SHP77 (cell line): Measurements from ENCODE around the gene C15orf40.

Source experiments
- DNase-seq, 2 experiments: peaks; one replicate each; lab custom pipeline; 2025; lab: John Stamatoyannopoulos, UW

The C15orf40 gene

GRCh38 chr15:82993144-82993543 is 18.3 kb downstream of the C15orf40 start:
- no peak for DNase-seq

- DNase-seq, result no peak
Measured at GRCh38 chr15:82992436-82992998, 18.9 kb downstream of the C15orf40 start.

GRCh38 chr15:82986442-82986780 is 25.0 kb downstream of the C15orf40 start:
- no peak for DNase-seq

DNA sequence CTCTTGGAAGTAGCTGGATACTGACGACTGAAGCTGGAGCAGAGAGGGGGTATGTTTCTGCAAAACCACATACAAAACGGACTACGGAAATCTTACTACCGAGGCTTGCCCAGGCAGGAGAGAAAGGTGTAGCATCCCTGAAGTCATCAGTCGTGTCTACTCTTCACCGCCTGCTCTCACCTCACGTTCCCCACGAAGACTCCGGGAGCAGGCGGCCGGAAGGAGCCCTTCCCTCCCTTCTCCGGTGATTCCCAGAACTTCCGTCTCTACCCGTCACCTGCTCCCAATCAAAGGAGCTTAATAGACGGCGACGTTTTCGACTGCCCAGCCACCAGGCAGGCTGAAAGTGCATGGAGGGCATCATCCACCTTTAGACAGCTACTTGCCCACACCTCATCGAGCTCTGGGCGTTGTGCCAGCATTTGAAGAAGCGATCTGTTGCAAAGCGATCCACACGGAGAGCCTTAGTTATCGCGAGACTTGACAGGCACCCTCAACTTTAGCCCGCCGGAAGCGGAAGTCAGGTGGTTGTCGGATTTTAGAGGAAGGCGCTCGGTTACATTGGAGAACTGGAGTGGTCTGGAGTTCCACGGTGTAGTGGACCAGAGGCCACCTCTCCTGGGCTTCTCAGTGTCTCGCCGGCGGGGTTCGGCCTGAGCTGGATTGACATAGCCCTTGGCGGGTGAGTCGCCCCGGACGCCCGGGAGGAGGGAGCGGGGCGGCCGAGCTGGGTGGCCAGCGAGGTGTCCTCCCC is 25.6 kb downstream of the C15orf40 start, which contains the start of gene RAMAC:
RAMAC (plus strand) TSS at position 523 of the 754 bp plus-strand sequence. CDS start 2,809 bp downstream, outside the sequence.
- DNase-seq, result peak; percentile 97 to 98

DNA sequence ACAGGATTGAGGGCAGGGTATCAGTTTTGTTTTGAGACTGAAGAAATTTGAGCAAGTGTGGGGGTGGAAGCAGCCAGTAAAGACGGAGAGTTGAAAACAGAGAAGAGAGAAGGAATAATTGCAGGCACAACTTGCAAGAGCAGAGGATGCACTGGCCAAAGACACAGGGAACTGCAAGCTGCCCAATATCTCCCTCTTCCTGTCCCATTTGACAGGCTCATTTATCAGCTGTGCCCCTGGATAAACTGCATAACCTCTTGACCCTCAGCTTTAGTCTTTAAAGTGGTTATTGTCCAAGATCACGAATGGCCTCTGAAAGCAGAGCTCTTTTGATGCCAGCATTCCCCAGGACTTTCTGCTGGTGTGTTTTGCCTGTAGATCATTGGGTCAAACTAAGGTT is 30.5 kb downstream of the C15orf40 start:
- no peak for DNase-seq

DNA sequence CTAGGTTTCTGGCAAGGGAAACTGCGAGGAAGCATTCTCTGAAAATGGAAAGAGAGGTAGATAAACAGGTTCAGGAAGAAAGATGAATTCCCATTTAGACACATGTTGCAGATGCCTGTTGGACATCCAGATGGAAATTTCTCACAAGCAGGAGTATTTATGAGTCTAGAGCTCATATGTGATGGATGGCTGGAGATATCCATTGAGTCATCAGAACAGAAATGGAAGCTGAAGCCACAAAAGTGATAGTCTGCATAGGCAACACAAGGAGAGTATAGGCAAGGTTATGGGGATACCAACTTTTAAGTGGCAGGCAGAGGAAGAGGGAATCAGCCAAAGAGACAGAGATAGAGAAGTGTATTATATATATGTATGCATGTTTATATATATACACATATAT is 31.7 kb downstream of the C15orf40 start:
- DNase-seq, result no peak

DNA sequence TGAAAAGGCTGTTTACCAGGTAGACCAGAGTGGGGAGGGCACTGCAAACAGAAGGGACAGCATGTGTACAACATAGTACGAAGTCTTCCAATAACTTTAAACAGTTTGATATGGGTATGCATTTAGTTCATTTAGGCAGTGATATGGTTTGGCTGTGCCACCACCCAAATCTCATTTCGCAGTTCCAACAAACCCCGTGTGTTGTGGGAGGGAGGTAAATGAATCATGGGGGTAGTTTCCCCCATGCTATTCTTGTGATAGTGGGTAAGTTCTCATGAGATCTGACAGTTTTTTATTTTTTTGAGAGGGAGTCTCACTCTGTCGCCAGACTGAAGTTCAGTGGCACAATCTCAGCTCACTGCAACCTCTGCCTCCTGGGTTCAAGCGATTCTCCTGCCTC is 33.0 kb downstream of the C15orf40 start:
- no peak for DNase-seq

GRCh38 chr15:82977076-82977475 is 34.4 kb downstream of the C15orf40 start:
- no peak for DNase-seq

GRCh38 chr15:82972990-82973389 is 38.4 kb downstream of the C15orf40 start:
- no peak for DNase-seq

DNA sequence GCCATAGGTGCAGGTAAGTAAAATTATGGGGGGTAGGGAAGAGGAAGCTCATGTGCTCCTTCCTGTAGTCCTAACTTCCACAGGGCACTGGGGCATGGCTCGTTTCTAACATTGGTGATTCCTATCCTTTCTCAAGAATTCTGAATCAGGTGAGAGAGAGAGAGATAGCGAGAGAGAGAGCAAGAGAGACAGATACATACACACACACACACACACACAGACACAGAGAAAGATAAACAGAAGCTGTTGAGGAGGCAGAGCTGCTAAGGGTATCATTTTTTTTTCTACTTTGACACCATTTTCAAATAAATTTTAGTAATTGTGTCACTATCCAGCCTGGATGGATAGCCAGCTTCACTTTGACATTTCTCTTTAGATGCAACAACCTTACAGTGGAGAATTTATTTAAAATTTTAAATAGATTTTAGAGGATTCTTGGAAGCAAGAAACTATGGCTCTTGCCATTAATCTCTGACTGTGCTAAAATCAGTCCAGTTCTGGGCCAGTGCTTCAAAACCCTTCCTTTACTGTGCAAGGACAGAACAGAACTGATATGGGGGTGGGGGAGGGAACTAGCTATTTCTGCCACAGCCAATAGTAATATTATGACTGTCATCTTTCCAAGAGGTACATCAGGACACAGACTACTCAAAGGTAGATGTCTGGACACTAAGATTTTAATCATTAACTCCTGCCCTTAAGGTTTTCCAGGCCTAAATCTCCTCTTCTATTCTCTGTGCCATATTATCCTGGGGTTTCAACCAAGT is 40.0 kb downstream of the C15orf40 start:
- no peak for DNase-seq

GRCh38 chr15:82970696-82971095 is 40.7 kb downstream of the C15orf40 start:
- no peak for DNase-seq

DNA sequence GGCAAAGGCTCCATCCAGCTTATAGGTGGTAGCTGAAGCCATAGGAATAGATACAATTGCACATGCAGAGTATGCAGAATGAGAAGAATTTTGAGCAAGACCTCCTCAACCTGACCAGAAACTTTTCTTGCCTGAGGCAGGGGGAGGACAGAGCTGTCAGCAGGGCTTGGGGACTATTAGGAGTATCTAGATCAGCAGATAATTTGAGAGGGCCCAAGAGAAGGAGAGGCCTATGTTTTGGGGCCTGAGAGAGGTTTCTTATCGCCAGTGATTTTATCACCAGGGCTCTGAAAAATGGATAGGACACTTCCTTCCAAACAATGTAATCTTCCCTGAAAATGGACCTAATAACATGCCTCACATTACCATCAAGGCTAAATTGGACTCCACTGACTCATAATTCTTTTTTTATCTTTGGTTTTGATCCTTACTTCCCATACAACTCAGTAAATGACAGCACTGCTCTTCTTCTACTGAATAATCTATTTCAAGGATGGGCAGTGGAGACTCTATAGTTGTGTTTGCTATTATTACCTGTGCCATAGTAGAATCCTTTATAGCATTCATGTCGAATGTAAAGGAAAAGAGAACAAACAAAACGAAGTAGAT is 41.3 kb downstream of the C15orf40 start:
- no peak for DNase-seq

DNA sequence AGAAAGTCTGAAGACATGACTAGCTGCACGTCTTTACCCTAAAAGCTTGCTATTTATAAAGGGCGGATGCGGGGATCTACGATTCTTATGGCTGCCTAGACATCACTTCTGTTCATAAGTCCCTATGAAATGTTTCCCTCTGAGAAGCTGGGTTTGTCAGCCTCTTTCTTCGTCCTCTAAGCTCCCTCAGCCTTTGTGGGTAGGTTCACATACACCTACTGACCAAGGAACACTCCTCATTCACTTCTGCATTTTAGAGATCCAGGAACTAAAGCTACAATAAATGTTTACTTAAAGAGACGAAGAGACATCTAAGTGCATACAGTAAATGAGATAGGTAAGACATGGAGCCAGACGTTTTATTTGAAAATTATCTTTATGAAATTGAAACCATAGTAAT is 42.1 kb downstream of the C15orf40 start:
- no peak for DNase-seq

DNA sequence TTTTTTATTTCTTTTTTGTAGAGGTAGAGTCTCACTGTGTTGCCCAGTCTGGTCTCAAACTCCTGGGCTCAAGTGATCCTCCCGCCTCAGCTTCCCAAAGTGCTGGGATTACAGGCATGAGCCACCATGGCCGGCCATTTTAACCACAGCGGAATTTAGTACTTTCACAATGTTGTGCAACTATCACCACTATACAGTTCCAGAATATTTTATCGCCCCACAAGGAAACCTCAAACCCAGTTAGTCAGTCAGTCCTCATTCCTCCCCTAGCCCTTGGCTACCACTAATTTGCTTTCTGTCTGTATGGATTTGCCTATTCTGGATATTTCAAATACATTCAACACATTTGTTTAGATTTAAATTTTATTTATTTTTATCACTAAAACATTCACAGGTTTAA is 43.4 kb downstream of the C15orf40 start:
- no peak for DNase-seq

DNA sequence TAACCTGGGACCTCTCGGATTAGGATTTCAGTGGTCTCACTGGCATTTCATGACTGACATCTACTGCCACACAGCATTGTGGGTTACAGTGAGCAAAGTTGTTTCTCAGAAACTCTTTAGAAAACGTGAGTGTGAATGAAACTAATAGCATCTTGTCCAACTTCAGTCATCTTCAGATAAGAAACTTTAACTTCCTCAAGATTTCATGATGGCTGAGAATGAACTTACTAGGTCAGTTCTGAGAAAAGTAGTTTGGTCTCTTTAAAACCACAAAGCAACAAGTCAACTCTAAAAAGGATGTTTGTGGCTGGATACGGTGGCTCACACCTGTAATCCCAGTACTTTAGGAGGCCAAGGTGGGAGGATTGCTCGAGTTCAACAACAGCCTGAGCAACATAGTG is 44.8 kb downstream of the C15orf40 start:
- DNase-seq, result no peak

GRCh38 chr15:82964890-82965289 is 46.5 kb downstream of the C15orf40 start:
- no peak for DNase-seq

- DNase-seq, result no peak
Measured at GRCh38 chr15:82963471-82964341, 47.7 kb downstream of the C15orf40 start.

GRCh38 chr15:82960766-82961165 is 50.7 kb downstream of the C15orf40 start:
- no peak for DNase-seq

GRCh38 chr15:82959423-82959822 is 52.0 kb downstream of the C15orf40 start:
- DNase-seq, result no peak

GRCh38 chr15:82958638-82959037 is 52.8 kb downstream of the C15orf40 start:
- DNase-seq, result no peak

DNA sequence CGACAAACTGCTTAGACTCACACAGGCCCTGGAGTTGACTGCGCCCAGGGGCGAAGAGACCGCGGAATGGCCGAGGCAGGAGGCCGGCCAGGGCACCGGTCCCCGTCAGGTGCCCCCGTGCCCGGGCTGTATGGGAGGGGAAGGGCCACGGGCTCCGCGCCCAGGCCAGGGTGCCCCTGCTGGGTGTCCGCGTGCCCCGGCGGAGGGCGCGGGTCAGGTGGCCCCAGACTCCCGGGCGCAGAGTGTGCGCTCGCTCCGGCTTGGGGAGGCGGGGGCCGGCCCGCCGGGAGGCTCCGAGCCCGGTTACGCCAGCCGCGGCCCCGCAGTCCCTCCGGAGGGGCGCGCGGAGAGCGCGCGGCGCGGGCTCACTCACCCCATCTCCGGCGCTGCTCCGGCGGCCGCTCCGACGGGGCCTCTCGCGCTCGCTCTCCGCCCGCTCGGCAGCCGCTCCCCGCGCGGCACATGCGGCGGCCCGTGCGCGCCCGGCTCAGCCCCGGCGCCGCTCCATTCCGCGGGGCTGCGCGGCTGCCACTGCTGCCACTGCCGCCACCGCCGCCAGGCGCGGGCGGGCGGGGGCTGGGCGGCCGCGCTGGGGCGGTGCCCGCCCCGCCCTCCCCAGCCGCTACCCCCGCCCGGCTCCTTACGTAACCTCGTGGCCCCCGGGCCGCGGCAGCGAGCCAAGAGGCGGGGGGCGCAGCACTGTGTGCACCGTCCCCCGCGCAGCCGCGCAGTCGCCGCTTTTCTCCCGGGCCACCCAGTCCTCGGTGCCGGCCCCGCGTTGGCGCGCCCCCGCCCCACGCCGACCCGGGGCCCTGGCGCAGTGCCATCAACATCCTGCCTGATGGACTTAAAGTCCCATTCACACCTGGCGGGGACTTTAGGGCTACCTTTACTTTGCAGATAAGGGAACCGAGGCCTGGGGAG is 59.0 kb downstream of the C15orf40 start, which contains the start of gene HOMER2:
HOMER2 (minus strand) TSS at position 563 of the 924 bp plus-strand sequence; CDS start at position 378, 185 bp downstream.
- DNase-seq, result no peak
